ENCODE results near the gene IGLL5.
"Not testable (repeated sequence)": the region's sequence is repeated elsewhere in the genome, so short reads cannot be mapped to it uniquely, and the experiment has no call there.

IGLL5 gene

GRCh38 chr22:22901578-22902218 is 14.1 kb downstream of the IGLL5 start:
- TF ChIP-seq, protein P1, sequence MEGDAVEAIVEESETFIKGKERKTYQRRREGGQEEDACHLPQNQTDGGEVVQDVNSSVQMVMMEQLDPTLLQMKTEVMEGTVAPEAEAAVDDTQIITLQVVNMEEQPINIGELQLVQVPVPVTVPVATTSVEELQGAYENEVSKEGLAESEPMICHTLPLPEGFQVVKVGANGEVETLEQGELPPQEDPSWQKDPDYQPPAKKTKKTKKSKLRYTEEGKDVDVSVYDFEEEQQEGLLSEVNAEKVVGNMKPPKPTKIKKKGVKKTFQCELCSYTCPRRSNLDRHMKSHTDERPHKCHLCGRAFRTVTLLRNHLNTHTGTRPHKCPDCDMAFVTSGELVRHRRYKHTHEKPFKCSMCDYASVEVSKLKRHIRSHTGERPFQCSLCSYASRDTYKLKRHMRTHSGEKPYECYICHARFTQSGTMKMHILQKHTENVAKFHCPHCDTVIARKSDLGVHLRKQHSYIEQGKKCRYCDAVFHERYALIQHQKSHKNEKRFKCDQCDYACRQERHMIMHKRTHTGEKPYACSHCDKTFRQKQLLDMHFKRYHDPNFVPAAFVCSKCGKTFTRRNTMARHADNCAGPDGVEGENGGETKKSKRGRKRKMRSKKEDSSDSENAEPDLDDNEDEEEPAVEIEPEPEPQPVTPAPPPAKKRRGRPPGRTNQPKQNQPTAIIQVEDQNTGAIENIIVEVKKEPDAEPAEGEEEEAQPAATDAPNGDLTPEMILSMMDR (IDR thresholded peaks at IDR 0.05; ENCODE audit: low read depth, low read length) = no peak
- TF ChIP-seq MAX (IDR thresholded peaks at IDR 0.05; ENCODE audit: low read depth, low read length) = no peak
- TF ChIP-seq MYC (IDR thresholded peaks at IDR 0.05; ENCODE audit: low read depth, low read length) = no peak
- no peak for TF ChIP-seq POLR2A (IDR thresholded peaks at IDR 0.05; ENCODE audit: extremely low read depth, insufficient read length)
- H3K4me3 ChIP-seq (ENCODE audit: low read depth, low read length) = no peak overlapping the region
- DNase-seq (ENCODE audit: low read depth) = no peak

- DNase-seq (ENCODE audit: low read depth) = no peak
- no peak overlapping the region for H3K4me3 ChIP-seq (ENCODE audit: low read depth, low read length)
- TF ChIP-seq POLR2A (IDR thresholded peaks at IDR 0.05; ENCODE audit: extremely low read depth, insufficient read length) (no peak), MAX (IDR thresholded peaks at IDR 0.05; ENCODE audit: low read depth, low read length) (no peak), MYC (IDR thresholded peaks at IDR 0.05; ENCODE audit: low read depth, low read length) (no peak)
- TF ChIP-seq, protein P1 (IDR thresholded peaks at IDR 0.05; ENCODE audit: low read depth, low read length) = no peak
These were observed 14.8 kb downstream of the IGLL5 start for GRCh38 chr22:22902247-22903001.

- no peak for TF ChIP-seq POLR2A (IDR thresholded peaks at IDR 0.05; ENCODE audit: extremely low read depth, insufficient read length)
- TF ChIP-seq MAX (IDR thresholded peaks at IDR 0.05; ENCODE audit: low read depth, low read length) = no peak
- TF ChIP-seq MYC (IDR thresholded peaks at IDR 0.05; ENCODE audit: low read depth, low read length) = no peak
- TF ChIP-seq, protein P1 (IDR thresholded peaks at IDR 0.05; ENCODE audit: low read depth, low read length) = no peak
- no peak overlapping the region for H3K4me3 ChIP-seq (ENCODE audit: low read depth, low read length)
- no peak for DNase-seq (ENCODE audit: low read depth)
These were observed 15.8 kb downstream of the IGLL5 start for GRCh38 chr22:22903355-22903777.

- not testable (repeated sequence) for H3K4me3 ChIP-seq (ENCODE audit: low read depth, low read length); DNase-seq (ENCODE audit: low read depth)
These were observed 16.2 kb downstream of the IGLL5 start for GRCh38 chr22:22903781-22904192.

DNA sequence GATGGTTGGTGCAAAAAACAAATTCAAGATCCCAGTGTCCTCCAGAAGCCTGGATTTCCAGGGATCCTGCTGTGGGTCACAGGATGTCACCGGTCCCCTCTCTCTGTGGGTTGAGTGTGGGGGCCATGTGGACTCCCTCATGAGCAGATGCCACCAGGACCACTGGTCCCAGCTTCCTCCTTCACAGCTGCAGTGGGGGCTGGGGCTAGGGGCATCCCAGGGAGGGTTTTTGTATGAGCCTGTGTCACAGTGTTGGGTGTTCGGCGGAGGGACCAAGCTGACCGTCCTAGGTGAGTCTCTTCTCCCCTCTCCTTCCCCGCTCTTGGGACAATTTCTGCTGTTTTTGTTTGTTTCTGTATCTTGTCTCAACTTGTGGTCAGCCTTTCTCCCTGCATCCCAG is 17.1 kb downstream of the IGLL5 start:
- not testable (repeated sequence) for H3K4me3 ChIP-seq (ENCODE audit: low read depth, low read length)

GRCh38 chr22:22906391-22906790 is 18.8 kb downstream of the IGLL5 start:
- H3K4me3 ChIP-seq (ENCODE audit: low read depth, low read length); DNase-seq (ENCODE audit: low read depth): not testable (repeated sequence)

More for the DNA sequence above, 17.1 kb downstream of the IGLL5 start:
- not testable (repeated sequence) for DNase-seq (ENCODE audit: low read depth)

- no peak for DNase-seq (ENCODE audit: low read depth)
- TF ChIP-seq, protein P1 (IDR thresholded peaks at IDR 0.05; ENCODE audit: low read depth, low read length) = no peak
- no peak for TF ChIP-seq MYC (IDR thresholded peaks at IDR 0.05; ENCODE audit: low read depth, low read length)
- TF ChIP-seq POLR2A (IDR thresholded peaks at IDR 0.05; ENCODE audit: extremely low read depth, insufficient read length) = no peak
- TF ChIP-seq MAX (IDR thresholded peaks at IDR 0.05; ENCODE audit: low read depth, low read length) = no peak
- H3K4me3 ChIP-seq (ENCODE audit: low read depth, low read length) = no peak overlapping the region
These were observed 19.4 kb downstream of the IGLL5 start for GRCh38 chr22:22906907-22907550.
